Measurements from ENCODE around the gene ROR1. TPM values are rescaled to one million over a fixed set of nuclear protein-coding genes. Genes with fewer than 3 reads are reported as not detected.
A peak's percentile ranks its signal among the peaks of the same experiment; 100 is the strongest.

The ROR1 gene
- total RNA-seq, 1 donor from 2014 or later: 0.26 TPM

DNA sequence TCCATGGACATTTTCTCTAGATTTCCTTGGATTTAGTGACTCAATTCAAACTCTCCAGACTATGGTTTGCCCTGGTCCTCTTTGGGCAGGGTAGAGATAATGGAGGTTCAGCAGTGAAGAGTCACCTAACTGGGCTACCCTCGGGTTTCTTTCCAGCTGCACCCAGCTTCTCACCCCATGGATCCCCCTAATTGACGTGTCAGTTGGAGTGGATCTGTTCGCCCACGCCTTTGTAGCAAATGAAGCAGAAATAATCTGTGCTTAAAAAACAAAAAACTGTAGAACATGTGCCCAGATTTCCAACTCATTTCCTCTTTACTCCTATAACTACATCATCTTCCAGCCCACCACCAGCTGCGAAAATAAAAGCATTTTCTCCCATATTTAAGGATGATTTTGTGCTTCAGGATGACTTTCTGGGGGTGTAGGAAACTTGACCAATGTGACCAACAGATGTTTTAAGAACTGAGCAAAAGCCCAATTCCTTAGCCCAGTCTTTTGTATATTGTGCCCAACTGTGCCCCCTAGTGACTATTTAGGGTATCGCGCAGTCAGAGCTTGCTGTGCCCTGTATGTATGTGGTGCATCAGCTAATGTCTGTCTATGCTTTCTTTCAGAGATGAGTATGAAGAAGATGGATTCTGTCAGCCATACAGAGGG lies 363.1 kb downstream of the ROR1 start:
- TF ChIP-seq, protein P1, sequence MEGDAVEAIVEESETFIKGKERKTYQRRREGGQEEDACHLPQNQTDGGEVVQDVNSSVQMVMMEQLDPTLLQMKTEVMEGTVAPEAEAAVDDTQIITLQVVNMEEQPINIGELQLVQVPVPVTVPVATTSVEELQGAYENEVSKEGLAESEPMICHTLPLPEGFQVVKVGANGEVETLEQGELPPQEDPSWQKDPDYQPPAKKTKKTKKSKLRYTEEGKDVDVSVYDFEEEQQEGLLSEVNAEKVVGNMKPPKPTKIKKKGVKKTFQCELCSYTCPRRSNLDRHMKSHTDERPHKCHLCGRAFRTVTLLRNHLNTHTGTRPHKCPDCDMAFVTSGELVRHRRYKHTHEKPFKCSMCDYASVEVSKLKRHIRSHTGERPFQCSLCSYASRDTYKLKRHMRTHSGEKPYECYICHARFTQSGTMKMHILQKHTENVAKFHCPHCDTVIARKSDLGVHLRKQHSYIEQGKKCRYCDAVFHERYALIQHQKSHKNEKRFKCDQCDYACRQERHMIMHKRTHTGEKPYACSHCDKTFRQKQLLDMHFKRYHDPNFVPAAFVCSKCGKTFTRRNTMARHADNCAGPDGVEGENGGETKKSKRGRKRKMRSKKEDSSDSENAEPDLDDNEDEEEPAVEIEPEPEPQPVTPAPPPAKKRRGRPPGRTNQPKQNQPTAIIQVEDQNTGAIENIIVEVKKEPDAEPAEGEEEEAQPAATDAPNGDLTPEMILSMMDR (IDR thresholded peaks at IDR 0.05; ENCODE audit: insufficient read depth, low read length, severe bottlenecking): peak; percentile 90
- Histone ChIP-seq H3K36me3 (ENCODE audit: control insufficient read depth, insufficient read depth, low read length) (no peaks in the 10 kb centered on the region), H3K27me3 (ENCODE audit: control insufficient read depth, insufficient read depth, low read length) (no peaks in the 10 kb centered on the region), H3K4me3 (ENCODE audit: low read depth, low read length) (no peak overlapping the region)
- DNase-seq (ENCODE audit: low read depth) (peak; percentile 69), FAIRE-seq (no peak)

- no peaks in the 10 kb centered on the region for H3K36me3 ChIP-seq (ENCODE audit: control insufficient read depth, insufficient read depth, low read length)
- no peaks in the 10 kb centered on the region for H3K27me3 ChIP-seq (ENCODE audit: control insufficient read depth, insufficient read depth, low read length)
- TF ChIP-seq, protein P1 (IDR thresholded peaks at IDR 0.05; ENCODE audit: insufficient read depth, low read length, severe bottlenecking): no peak
- no peak for DNase-seq (ENCODE audit: low read depth)
- no peak for FAIRE-seq
- no peak overlapping the region for H3K4me3 ChIP-seq (ENCODE audit: low read depth, low read length)
These were observed 363.6 kb downstream of the ROR1 start for GRCh38 chr1:64137412-64137803.

DNA sequence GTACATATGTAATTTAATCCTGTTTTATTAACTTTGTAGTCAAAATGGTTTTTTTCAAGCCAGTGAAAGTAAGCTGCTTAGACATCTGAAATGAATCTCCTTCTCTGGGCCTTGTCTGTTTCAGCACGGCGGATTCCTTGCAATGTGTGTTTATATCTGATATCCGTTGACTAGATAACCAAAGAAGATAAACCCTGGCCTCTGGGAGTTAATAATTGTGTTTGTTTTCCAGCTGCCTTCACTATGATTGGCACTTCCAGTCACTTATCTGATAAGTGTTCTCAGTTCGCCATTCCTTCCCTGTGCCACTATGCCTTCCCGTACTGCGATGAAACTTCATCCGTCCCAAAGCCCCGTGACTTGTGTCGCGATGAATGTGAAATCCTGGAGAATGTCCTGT lies 366.1 kb downstream of the ROR1 start:
- no peaks in the 10 kb centered on the region for H3K27me3 ChIP-seq (ENCODE audit: control insufficient read depth, insufficient read depth, low read length)
- TF ChIP-seq, protein P1 (IDR thresholded peaks at IDR 0.05; ENCODE audit: insufficient read depth, low read length, severe bottlenecking): no peak
- H3K4me3 ChIP-seq (ENCODE audit: low read depth, low read length): no peak overlapping the region
- FAIRE-seq: no peak
- H3K36me3 ChIP-seq (ENCODE audit: control insufficient read depth, insufficient read depth, low read length): no peaks in the 10 kb centered on the region
- DNase-seq (ENCODE audit: low read depth): no peak

GRCh38 chr1:64140596-64140995 lies 366.8 kb downstream of the ROR1 start:
- no peak for DNase-seq (ENCODE audit: low read depth)
- Histone ChIP-seq H3K36me3 (ENCODE audit: control insufficient read depth, insufficient read depth, low read length) (no peaks in the 10 kb centered on the region), H3K4me3 (ENCODE audit: low read depth, low read length) (no peak overlapping the region), H3K27me3 (ENCODE audit: control insufficient read depth, insufficient read depth, low read length) (no peaks in the 10 kb centered on the region)
- no peak for FAIRE-seq
- TF ChIP-seq, protein P1 (IDR thresholded peaks at IDR 0.05; ENCODE audit: insufficient read depth, low read length, severe bottlenecking): no peak

GRCh38 chr1:64147045-64147724 lies 373.4 kb downstream of the ROR1 start:
- TF ChIP-seq, protein P1 (IDR thresholded peaks at IDR 0.05; ENCODE audit: insufficient read depth, low read length, severe bottlenecking): no peak
- FAIRE-seq: no peak
- no peak for DNase-seq (ENCODE audit: low read depth)
- H3K27me3 ChIP-seq (ENCODE audit: control insufficient read depth, insufficient read depth, low read length): no peaks in the 10 kb centered on the region
- H3K4me3 ChIP-seq (ENCODE audit: low read depth, low read length): no peak overlapping the region
- H3K36me3 ChIP-seq (ENCODE audit: control insufficient read depth, insufficient read depth, low read length): no peaks in the 10 kb centered on the region
